SH-SY5Y (cell line): ENCODE results near the gene CCDC12.

Experiments
- GATA2 ChIP-seq: IDR thresholded peaks from 2 replicates; pipeline ENCODE4 v1.6.1; 2011; ENCODE audit warnings: mild to moderate bottlenecking, low read depth, low read length
- GATA3 ChIP-seq: IDR thresholded peaks from 2 replicates; pipeline ENCODE4 v1.6.1; 2011; ENCODE audit warnings: low read depth, mild to moderate bottlenecking, low read length, moderate library complexity

CCDC12 gene

GRCh38 chr3:46939578-46940445 lies 36.7 kb downstream of the CCDC12 start:
- no peak for TF ChIP-seq GATA2
- no peak for TF ChIP-seq GATA3

GRCh38 chr3:46938118-46938517 lies 38.4 kb downstream of the CCDC12 start:
- no peak for TF ChIP-seq GATA2
- TF ChIP-seq GATA3: no peak

- TF ChIP-seq GATA3: no peak
- TF ChIP-seq GATA2: no peak
Observed at GRCh38 chr3:46936733-46937250, 39.8 kb downstream of the CCDC12 start.

- TF ChIP-seq GATA2: no peak
- no peak for TF ChIP-seq GATA3
Observed at GRCh38 chr3:46935989-46936558, 40.5 kb downstream of the CCDC12 start.

GRCh38 chr3:46935168-46935858 lies 41.2 kb downstream of the CCDC12 start:
- no peak for TF ChIP-seq GATA2
- no peak for TF ChIP-seq GATA3

GRCh38 chr3:46934498-46935167 lies 41.9 kb downstream of the CCDC12 start:
- TF ChIP-seq GATA3 (no peak), GATA2 (no peak)

GRCh38 chr3:46934072-46934471 lies 42.5 kb downstream of the CCDC12 start:
- TF ChIP-seq GATA2 (no peak), GATA3 (no peak)

GRCh38 chr3:46933261-46933660 lies 43.3 kb downstream of the CCDC12 start:
- TF ChIP-seq GATA3: no peak
- TF ChIP-seq GATA2: no peak

- TF ChIP-seq GATA3 (no peak), GATA2 (no peak)
Observed at GRCh38 chr3:46932455-46933225, 43.9 kb downstream of the CCDC12 start.

- TF ChIP-seq GATA3: no peak
- no peak for TF ChIP-seq GATA2
Observed at GRCh38 chr3:46931631-46932331, 44.8 kb downstream of the CCDC12 start.

GRCh38 chr3:46930945-46931403 lies 45.6 kb downstream of the CCDC12 start:
- TF ChIP-seq GATA3: no peak
- no peak for TF ChIP-seq GATA2

- TF ChIP-seq GATA3: no peak
- no peak for TF ChIP-seq GATA2
Observed at GRCh38 chr3:46930166-46930944, 46.2 kb downstream of the CCDC12 start.

GRCh38 chr3:46929324-46929723 lies 47.2 kb downstream of the CCDC12 start:
- TF ChIP-seq GATA3 (no peak), GATA2 (no peak)
